ENCODE results near the gene PSMB3. TPM values are rescaled to one million over a fixed set of nuclear protein-coding genes. Genes with fewer than 3 reads are reported as not detected.

The PSMB3 gene
- total RNA-seq, 1 experiment from 2014 or later, result 346 TPM

DNA sequence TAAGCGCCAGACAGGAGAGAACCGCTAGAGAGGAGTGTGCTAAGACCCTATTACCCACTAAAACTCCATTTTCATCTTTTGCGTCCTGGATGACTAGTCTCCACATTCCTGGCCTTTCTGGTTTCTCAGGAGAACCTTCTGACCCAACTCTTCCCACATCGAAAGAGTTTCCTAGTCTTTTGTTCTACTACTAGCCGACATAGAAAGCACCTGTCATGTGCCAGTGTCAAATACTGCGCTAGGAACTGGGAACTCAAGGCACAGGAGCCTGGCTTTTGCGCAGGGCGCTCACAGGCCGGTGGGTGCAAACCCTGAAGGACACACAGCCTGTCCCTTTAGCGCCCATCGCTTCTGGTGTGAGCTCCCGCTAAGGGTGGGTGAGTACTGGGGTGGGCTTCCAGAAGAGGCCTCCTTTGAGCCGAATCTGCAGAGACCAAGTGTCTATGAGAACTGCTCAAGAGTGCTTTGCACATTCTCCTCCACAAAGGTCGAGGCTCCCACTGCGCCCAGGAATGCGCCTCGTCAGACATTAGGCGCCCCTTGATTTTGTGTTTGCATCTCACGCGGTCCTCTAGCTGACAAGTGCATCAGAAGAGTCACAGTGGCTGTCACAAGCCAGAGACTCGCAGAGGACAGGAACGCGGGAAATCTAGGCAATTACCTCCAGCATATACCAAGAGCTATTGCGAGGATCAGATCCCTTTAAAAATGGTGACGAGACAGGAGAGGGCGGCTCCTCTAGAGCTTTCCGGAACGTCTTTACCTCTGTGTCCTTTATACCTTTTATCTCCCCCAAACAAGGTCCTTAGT lies 2.0 kb upstream of the PSMB3 start:
- H3K79me2 ChIP-seq (ENCODE audit: insufficient read depth, low read length), result peaks cover 68% of the 10 kb centered on the region
- POLR2A ChIA-PET, result interaction anchor here (2.2 kb wide), 1 partner anchor 450 kb away, joined by 5 read pairs; the partner anchor contains the start of gene RPL19

DNA sequence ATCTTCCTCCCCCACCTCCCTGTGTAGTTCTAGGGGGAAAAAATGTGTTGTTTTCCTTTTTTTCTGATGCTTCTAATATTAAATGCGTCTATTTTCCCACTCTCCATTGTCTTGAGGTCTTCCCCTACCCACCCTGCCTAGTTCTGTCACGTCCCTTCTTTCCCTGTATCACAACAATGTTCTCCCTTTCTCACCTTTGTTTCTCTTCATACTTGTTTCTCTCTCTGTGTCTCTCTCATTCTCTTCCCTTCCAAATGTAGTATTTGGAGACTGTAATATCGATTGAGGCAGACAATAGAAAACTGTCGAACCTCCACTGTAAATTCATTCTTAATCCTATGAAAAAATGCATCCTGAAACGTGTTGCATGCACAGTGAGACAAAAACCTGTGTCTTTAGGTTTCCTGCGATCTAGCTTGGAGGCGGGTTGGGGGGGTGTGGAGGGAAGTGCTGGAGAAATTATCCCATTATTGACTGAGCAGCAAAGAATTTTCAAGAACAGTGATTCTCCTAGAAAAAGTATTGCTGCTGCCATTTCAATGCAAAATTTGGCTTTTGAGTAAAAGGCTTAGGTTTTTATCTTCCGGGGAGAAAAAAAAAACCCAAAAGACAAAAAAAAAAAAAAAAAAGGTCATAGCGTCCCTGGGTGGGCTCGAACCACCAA lies 1.3 kb upstream of the PSMB3 start:
- Histone ChIP-seq H4K20me1 (ENCODE audit: insufficient read depth) (no peaks in the 10 kb centered on the region), H3K36me3 (ENCODE audit: control insufficient read depth in 1 of 2, insufficient read depth in 2 of 2, low read length in 2 of 2) (peaks cover 11 to 25% of the 10 kb centered on the region in 2 experiments), H3K4me1 (ENCODE audit: control insufficient read depth in 1 of 2, insufficient read depth in 2 of 2, low read length in 2 of 2) (peaks cover 23 to 56% of the 10 kb centered on the region in 2 experiments), H3K9me3 (ENCODE audit: control insufficient read depth in 1 of 2, insufficient read depth in 1 of 2, low read depth in 1 of 2, low read length in 2 of 2) (no peaks in the 10 kb centered on the region), H3K79me2 (ENCODE audit: insufficient read depth, low read length) (peaks cover 68% of the 10 kb centered on the region), H3K9me2 (ENCODE audit: insufficient read depth) (no peaks in the 10 kb centered on the region), H3K9ac (ENCODE audit: low read length) (peak overlapping the region; percentile 93), H3K27ac (ENCODE audit: low read depth, low read length) (peak overlapping the region; percentile 100), H3K4me2 (ENCODE audit: low read length) (peak overlapping the region; percentile 94), H3K27me3 (ENCODE audit: insufficient read depth, low read length) (no peaks in the 10 kb centered on the region), H3K4me3 (replicated peaks in 1 of 2; ENCODE audit: low read depth in 1 of 2, low read length in 2 of 2) (peak overlapping the region; percentile 99 to 100), H2AFZ (ENCODE audit: low read depth, low read length, poor library complexity, severe bottlenecking) (no peak overlapping the region)
- intact Hi-C loops (cut with micrococcal nuclease), result loop anchor here (5.0 kb wide), 4 partner anchors 46 to 116 kb away; partner anchors contain the start of genes PIP4K2B and RPL23
- ChIA-PET RAD21 (ENCODE audit: low non-redundant PET in 1 of 2, low total read pairs in 2 of 2, uncharacterized antibody in 2 of 2, unreplicated experiment in 2 of 2) (no interaction called here), POLR2A (interaction anchor here (1.2 to 2.2 kb wide), 4 partner anchors 46 to 449 kb away, joined by 3 to 5 read pairs (median 4); partner anchors contain the start of genes RPL19 and RPL23), CTCF (interaction anchor here (0.9 to 2.1 kb wide), 3 partner anchors 16 to 493 kb away, joined by 3 to 11 read pairs (median 3); no protein-coding TSS in a partner anchor)
- ATAC-seq (no peak), DNase-seq (ENCODE audit: low read depth, low spot score) (no peak)
- TF ChIP-seq SP1 (IDR thresholded peaks at IDR 0.05; ENCODE audit: low read depth) (no peak; the same call in 1 of the 2 replicates), EZH2phosphoT487 (IDR thresholded peaks at IDR 0.05; ENCODE audit: borderline replicate concordance) (no peak), JUND (IDR thresholded peaks at IDR 0.05) (no peak), FOSL1 (IDR thresholded peaks at IDR 0.05; ENCODE audit: low read depth) (no peak), SIN3A (IDR thresholded peaks at IDR 0.05; ENCODE audit: low read depth) (no peak), ELF1 (IDR thresholded peaks at IDR 0.05; ENCODE audit: borderline replicate concordance, low read depth) (no peak), EZH2 (IDR thresholded peaks at IDR 0.05) (no peak)
- TF ChIP-seq, protein P1, sequence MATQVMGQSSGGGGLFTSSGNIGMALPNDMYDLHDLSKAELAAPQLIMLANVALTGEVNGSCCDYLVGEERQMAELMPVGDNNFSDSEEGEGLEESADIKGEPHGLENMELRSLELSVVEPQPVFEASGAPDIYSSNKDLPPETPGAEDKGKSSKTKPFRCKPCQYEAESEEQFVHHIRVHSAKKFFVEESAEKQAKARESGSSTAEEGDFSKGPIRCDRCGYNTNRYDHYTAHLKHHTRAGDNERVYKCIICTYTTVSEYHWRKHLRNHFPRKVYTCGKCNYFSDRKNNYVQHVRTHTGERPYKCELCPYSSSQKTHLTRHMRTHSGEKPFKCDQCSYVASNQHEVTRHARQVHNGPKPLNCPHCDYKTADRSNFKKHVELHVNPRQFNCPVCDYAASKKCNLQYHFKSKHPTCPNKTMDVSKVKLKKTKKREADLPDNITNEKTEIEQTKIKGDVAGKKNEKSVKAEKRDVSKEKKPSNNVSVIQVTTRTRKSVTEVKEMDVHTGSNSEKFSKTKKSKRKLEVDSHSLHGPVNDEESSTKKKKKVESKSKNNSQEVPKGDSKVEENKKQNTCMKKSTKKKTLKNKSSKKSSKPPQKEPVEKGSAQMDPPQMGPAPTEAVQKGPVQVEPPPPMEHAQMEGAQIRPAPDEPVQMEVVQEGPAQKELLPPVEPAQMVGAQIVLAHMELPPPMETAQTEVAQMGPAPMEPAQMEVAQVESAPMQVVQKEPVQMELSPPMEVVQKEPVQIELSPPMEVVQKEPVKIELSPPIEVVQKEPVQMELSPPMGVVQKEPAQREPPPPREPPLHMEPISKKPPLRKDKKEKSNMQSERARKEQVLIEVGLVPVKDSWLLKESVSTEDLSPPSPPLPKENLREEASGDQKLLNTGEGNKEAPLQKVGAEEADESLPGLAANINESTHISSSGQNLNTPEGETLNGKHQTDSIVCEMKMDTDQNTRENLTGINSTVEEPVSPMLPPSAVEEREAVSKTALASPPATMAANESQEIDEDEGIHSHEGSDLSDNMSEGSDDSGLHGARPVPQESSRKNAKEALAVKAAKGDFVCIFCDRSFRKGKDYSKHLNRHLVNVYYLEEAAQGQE (IDR thresholded peaks at IDR 0.05; ENCODE audit: low read depth), result no peak
- BruUV-seq (replicated peaks), result no TSS peak

More for the DNA sequence above, 2.0 kb upstream of the PSMB3 start:
- Histone ChIP-seq H3K27me3 (ENCODE audit: insufficient read depth, low read length) (no peaks in the 10 kb centered on the region), H3K9me3 (ENCODE audit: control insufficient read depth in 1 of 2, insufficient read depth in 1 of 2, low read depth in 1 of 2, low read length in 2 of 2) (no peaks in the 10 kb centered on the region), H3K9ac (ENCODE audit: low read length) (peak overlapping the region; percentile 93), H2AFZ (ENCODE audit: low read depth, low read length, poor library complexity, severe bottlenecking) (no peak overlapping the region), H3K4me1 (ENCODE audit: control insufficient read depth in 1 of 2, insufficient read depth in 2 of 2, low read length in 2 of 2) (peaks cover 31 to 63% of the 10 kb centered on the region in 2 experiments), H3K27ac (ENCODE audit: low read depth, low read length) (peak overlapping the region; percentile 100), H3K9me2 (ENCODE audit: insufficient read depth) (no peaks in the 10 kb centered on the region), H3K4me3 (replicated peaks in 1 of 2; ENCODE audit: low read depth in 1 of 2, low read length in 2 of 2) (peak overlapping the region; percentile 99 to 100), H3K36me3 (ENCODE audit: control insufficient read depth in 1 of 2, insufficient read depth in 2 of 2, low read length in 2 of 2) (peaks cover 5 to 18% of the 10 kb centered on the region in 2 experiments; a peak in 2 of 4 replicates), H4K20me1 (ENCODE audit: insufficient read depth) (no peaks in the 10 kb centered on the region), H3K4me2 (ENCODE audit: low read length) (peak overlapping the region; percentile 94)
- RAD21 ChIA-PET (ENCODE audit: low non-redundant PET in 1 of 2, low total read pairs in 2 of 2, uncharacterized antibody in 2 of 2, unreplicated experiment in 2 of 2), result no interaction called here
- ATAC-seq, result no peak
- no TSS peak for BruUV-seq (replicated peaks)
- CTCF ChIA-PET, result interaction anchor here (0.9 to 2.1 kb wide), 3 partner anchors 15 to 494 kb away, joined by 3 to 11 read pairs (median 3); no protein-coding TSS in a partner anchor
- intact Hi-C loops (cut with micrococcal nuclease), result loop anchor here (5.0 kb wide), 4 partner anchors 47 to 117 kb away; partner anchors contain the start of genes PIP4K2B and RPL23
- TF ChIP-seq EGR1 (IDR thresholded peaks at IDR 0.05; ENCODE audit: low read depth) (no peak), CBX3 (IDR thresholded peaks at IDR 0.05; ENCODE audit: low read depth) (no peak), POLR2AphosphoS5 (IDR thresholded peaks at IDR 0.05; ENCODE audit: low read depth, low read length) (0 out of 2 replicates have a peak, but pooled peaks have one; percentile 12), POLR2A (IDR thresholded peaks at IDR 0.05; ENCODE audit: borderline replicate concordance, extremely low read depth, insufficient read depth, insufficient read length) (peak; percentile 21)
- no peak for DNase-seq (ENCODE audit: low read depth, low spot score)

Measured in HCT116 (cell line).